Gastrocnemius medialis (tissue), 4 donors: ENCODE results near the gene TMBIM1.

ENCODE experiments used
- POLR2A ChIP-seq, 2 donors: fragments of 450-650 bp; IDR thresholded peaks; one replicate each; pipeline ENCODE4 v1.6.1; 2017; ENCODE audit warnings: antibody characterized with exemption in 2 of 2, mild to moderate bottlenecking in 2 of 2, moderate library complexity in 2 of 2
- TF ChIP-seq, protein P1 (sequence below), 5 experiments: fragments of 450-650 bp in 3 of 5; fragments of 200-600 bp in 2 of 5; sonication (generic) in 2 of 5; IDR thresholded peaks in 4 of 5; conservative IDR thresholded peaks in 1 of 5; 1 replicate in 4 of 5; 2 replicates in 1 of 5; pipeline ENCODE4 v1.5.1; 2016 to 2019; ENCODE audit warnings: antibody characterized with exemption in 5 of 5, mild to moderate bottlenecking in 3 of 5, moderate library complexity in 3 of 5

DNA sequence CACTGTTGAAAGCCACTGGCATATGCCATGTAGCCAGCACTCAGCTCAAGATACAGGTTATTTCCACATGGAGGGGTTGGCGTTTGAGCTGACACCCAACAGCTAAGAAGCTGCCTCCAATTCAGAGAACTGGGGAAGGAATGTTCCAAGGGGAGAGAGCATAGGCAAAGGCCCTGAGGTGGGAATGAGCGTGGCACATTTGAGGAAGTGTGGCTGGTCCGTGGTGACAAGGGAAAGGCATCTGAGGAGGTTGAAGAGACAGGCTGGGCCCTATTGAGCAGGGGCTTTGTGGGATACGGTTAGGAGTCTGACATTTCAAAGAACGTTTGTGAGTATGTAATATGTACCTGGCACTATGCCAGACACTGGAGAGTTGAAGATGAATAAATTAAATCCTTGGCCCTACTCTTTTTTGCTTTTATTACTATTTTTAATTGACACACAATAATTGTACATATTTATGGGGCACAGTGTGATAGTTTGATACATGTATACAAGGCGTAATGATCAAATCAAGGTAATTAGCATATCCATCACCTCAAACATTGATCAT, 27.6 kb upstream of the TMBIM1 start:
- TF ChIP-seq, protein P1, sequence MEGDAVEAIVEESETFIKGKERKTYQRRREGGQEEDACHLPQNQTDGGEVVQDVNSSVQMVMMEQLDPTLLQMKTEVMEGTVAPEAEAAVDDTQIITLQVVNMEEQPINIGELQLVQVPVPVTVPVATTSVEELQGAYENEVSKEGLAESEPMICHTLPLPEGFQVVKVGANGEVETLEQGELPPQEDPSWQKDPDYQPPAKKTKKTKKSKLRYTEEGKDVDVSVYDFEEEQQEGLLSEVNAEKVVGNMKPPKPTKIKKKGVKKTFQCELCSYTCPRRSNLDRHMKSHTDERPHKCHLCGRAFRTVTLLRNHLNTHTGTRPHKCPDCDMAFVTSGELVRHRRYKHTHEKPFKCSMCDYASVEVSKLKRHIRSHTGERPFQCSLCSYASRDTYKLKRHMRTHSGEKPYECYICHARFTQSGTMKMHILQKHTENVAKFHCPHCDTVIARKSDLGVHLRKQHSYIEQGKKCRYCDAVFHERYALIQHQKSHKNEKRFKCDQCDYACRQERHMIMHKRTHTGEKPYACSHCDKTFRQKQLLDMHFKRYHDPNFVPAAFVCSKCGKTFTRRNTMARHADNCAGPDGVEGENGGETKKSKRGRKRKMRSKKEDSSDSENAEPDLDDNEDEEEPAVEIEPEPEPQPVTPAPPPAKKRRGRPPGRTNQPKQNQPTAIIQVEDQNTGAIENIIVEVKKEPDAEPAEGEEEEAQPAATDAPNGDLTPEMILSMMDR (IDR thresholded peaks at IDR 0.05 in 4 of 5, conservative IDR thresholded peaks at IDR 0.05 in 1 of 5) = no peak
- no peak for TF ChIP-seq POLR2A (IDR thresholded peaks at IDR 0.05)
